ENCODE data around the gene CCNJ. TPM values are rescaled to one million over a fixed set of nuclear protein-coding genes. Genes with fewer than 3 reads are reported as not detected.

The CCNJ gene
- total RNA-seq, 1 donor from 2014 or later = 10.6 TPM

GRCh38 chr10:96056787-96057186 lies 13.4 kb downstream of the CCNJ start:
- no peak for DNase-seq (ENCODE audit: low read depth)
- no peak for TF ChIP-seq CTCF (conservative IDR thresholded peaks at IDR 0.05; ENCODE audit: low read depth, low read length)
- no peak overlapping the region for H3K4me3 ChIP-seq (ENCODE audit: low read depth, low read length)

- no peak overlapping the region for H3K4me3 ChIP-seq (ENCODE audit: low read depth, low read length)
- no peak for DNase-seq (ENCODE audit: low read depth)
- no peak for TF ChIP-seq CTCF (conservative IDR thresholded peaks at IDR 0.05; ENCODE audit: low read depth, low read length)
These were observed 17.8 kb downstream of the CCNJ start for GRCh38 chr10:96061232-96061631.

- TF ChIP-seq CTCF (conservative IDR thresholded peaks at IDR 0.05; ENCODE audit: low read depth, low read length) = no peak
- no peak for DNase-seq (ENCODE audit: low read depth)
- H3K4me3 ChIP-seq (ENCODE audit: low read depth, low read length) = no peak overlapping the region
These were observed 29.3 kb downstream of the CCNJ start for GRCh38 chr10:96072674-96073073.

DNA sequence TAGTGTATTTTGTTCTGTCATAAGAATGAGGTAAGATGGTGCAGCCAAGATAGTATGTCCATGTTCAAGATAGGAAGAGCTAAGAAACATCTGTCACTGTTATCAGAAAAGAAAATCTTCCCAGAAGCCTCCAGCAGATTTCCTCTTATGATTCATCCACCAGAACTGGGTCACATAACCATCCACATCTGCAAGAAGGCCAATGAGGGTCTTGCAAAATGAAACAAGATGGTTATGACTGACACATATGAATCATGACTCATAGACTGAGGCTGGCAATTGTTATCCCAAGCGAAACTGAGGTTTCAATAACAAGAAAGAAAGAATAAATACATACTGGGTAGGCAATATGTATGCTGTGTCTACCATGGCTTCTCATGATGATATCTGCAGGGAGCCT lies 30.3 kb downstream of the CCNJ start:
- TF ChIP-seq CTCF (conservative IDR thresholded peaks at IDR 0.05; ENCODE audit: low read depth, low read length) = no peak
- no peak for DNase-seq (ENCODE audit: low read depth)
- no peak overlapping the region for H3K4me3 ChIP-seq (ENCODE audit: low read depth, low read length)

- TF ChIP-seq CTCF (conservative IDR thresholded peaks at IDR 0.05; ENCODE audit: low read depth, low read length) = no peak
- H3K4me3 ChIP-seq (ENCODE audit: low read depth, low read length) = no peak overlapping the region
- DNase-seq (ENCODE audit: low read depth) = no peak
These were observed 31.4 kb downstream of the CCNJ start for GRCh38 chr10:96074776-96075175.

DNA sequence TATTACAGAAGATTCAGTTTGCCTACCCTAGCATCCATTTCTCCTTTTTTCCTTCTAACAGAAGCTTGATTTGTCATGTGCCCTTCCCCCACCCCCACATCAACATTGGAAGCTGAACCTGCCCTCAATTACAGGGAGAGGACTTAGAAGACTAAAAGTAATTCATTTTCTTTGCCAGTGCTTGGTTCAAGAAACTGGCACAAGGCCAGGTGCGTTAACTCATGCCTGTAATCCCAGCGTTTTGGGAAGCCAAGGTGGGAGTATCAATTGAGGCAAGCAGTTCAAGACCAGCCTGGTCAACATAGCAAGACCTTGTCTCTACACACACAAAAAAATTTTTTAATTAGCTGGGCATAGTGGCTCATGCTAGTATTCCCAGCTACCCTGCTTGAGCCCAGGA lies 32.6 kb downstream of the CCNJ start:
- TF ChIP-seq CTCF (conservative IDR thresholded peaks at IDR 0.05; ENCODE audit: low read depth, low read length) = no peak
- no peak overlapping the region for H3K4me3 ChIP-seq (ENCODE audit: low read depth, low read length)
- no peak for DNase-seq (ENCODE audit: low read depth)

- TF ChIP-seq CTCF (conservative IDR thresholded peaks at IDR 0.05; ENCODE audit: low read depth, low read length) = no peak
- no peak for DNase-seq (ENCODE audit: low read depth)
- H3K4me3 ChIP-seq (ENCODE audit: low read depth, low read length) = no peak overlapping the region
These were observed 33.8 kb downstream of the CCNJ start for GRCh38 chr10:96077156-96077555.
